Measurements from ENCODE around the gene KRT17. TPM values are rescaled to one million over a fixed set of nuclear protein-coding genes. Genes with fewer than 3 reads are reported as not detected.
A peak's percentile ranks its signal among the peaks of the same experiment; 100 is the strongest.

The KRT17 gene
- total RNA-seq, 1 donor from 2014 or later = 238 TPM

GRCh38 chr17:41592601-41593305 lies 31.6 kb downstream of the KRT17 start:
- peaks cover 5% of the 10 kb centered on the region for H3K27me3 Mint-ChIP-seq (ENCODE audit: low read depth)
- no peak overlapping the region for H3K27ac Mint-ChIP-seq
- H3K4me1 Mint-ChIP-seq = peaks cover 16% of the 10 kb centered on the region
- no peak for DNase-seq (ENCODE audit: low spot score in 2 of 2, unreplicated experiment in 2 of 2)
- no peak overlapping the region for H3K4me3 Mint-ChIP-seq
- H3K36me3 Mint-ChIP-seq = no peaks in the 10 kb centered on the region
- no peaks in the 10 kb centered on the region for H3K9me3 Mint-ChIP-seq
- TF ChIP-seq CTCF (IDR thresholded peaks at IDR 0.05; ENCODE audit: unreplicated experiment) = no peak

GRCh38 chr17:41589301-41589700 lies 35.1 kb downstream of the KRT17 start:
- H3K4me3 Mint-ChIP-seq = no peak overlapping the region
- H3K36me3 Mint-ChIP-seq = no peaks in the 10 kb centered on the region
- H3K9me3 Mint-ChIP-seq = no peaks in the 10 kb centered on the region
- peaks cover 16% of the 10 kb centered on the region for H3K4me1 Mint-ChIP-seq
- no peak for DNase-seq (ENCODE audit: low spot score in 2 of 2, unreplicated experiment in 2 of 2)
- no peaks in the 10 kb centered on the region for H3K27me3 Mint-ChIP-seq (ENCODE audit: low read depth)
- no peak for TF ChIP-seq CTCF (IDR thresholded peaks at IDR 0.05; ENCODE audit: unreplicated experiment)
- no peak overlapping the region for H3K27ac Mint-ChIP-seq

GRCh38 chr17:41588126-41588810 lies 36.1 kb downstream of the KRT17 start:
- no peak for TF ChIP-seq CTCF (IDR thresholded peaks at IDR 0.05; ENCODE audit: unreplicated experiment)
- Mint-ChIP-seq H3K27me3 (ENCODE audit: low read depth) (no peaks in the 10 kb centered on the region), H3K36me3 (no peaks in the 10 kb centered on the region), H3K27ac (peak overlapping the region; percentile 72), H3K9me3 (no peaks in the 10 kb centered on the region), H3K4me1 (peaks cover 12% of the 10 kb centered on the region), H3K4me3 (no peak overlapping the region)
- no peak for DNase-seq (ENCODE audit: low spot score in 2 of 2, unreplicated experiment in 2 of 2)

- Mint-ChIP-seq H3K4me1 (peaks cover 6% of the 10 kb centered on the region), H3K27me3 (ENCODE audit: low read depth) (no peaks in the 10 kb centered on the region)
Measured at GRCh38 chr17:41586863-41587495, 37.4 kb downstream of the KRT17 start, which contains the start of gene KRT14. TSS of gene KRT14 (minus strand) at chr17:41586895. CDS start at chr17:41586834, 61 bp downstream.

More at GRCh38 chr17:41586863-41587495, 37.4 kb downstream of the KRT17 start, which contains the start of gene KRT14:
- Mint-ChIP-seq H3K4me3 (no peak within 1 kb of the TSS), H3K9me3 (no peaks in the 10 kb centered on the region), H3K27ac (no peak within 1 kb of the TSS), H3K36me3 (no peaks in the 10 kb centered on the region)
- DNase-seq (ENCODE audit: low spot score in 2 of 2, unreplicated experiment in 2 of 2) = no peak
- TF ChIP-seq CTCF (IDR thresholded peaks at IDR 0.05; ENCODE audit: unreplicated experiment) = no peak

Measured in mesothelial cell of epicardium (in vitro differentiated cells).